H1 (cell line): ENCODE measurements around the gene ABCA2. TPM values are rescaled to one million over a fixed set of nuclear protein-coding genes. Genes with fewer than 3 reads are reported as not detected.

Experiments used
- CTCF ChIA-PET: fragments of 300-600 bp; sonication (Branson Sonifier 250); formaldehyde crosslinking; loops from one replicate; lab custom pipeline; 2021; ENCODE audit not compliant: partially characterized antibody; lab: Charles Lee
- POLR2A ChIA-PET: fragments of 300-600 bp; sonication (Branson Sonifier 250); formaldehyde crosslinking; loops from one replicate; lab custom pipeline; 2021; ENCODE audit warnings: inconsistent platforms; ENCODE audit not compliant: partially characterized antibody; lab: Charles Lee
- DNase-seq, 2 experiments: peaks; one replicate each; pipeline versions ENCODE4 v3.0.0 to v3.0.0-alpha.2; 2010 to 2022; ENCODE audit warnings: low spot score in 2 of 2, low read depth in 1 of 2, mixed read lengths in 1 of 2
- FAIRE-seq: peaks from 2 replicates; lab custom pipeline; 2011; peaks lifted over from hg19 to GRCh38; lab: Jason Lieb, UNC
- H2AFZ ChIP-seq: 2 replicates; pipeline ENCODE4 v1.8.1; 2012; ENCODE audit warnings: low read length, inconsistent platforms
- H2AK5ac ChIP-seq: 2 replicates; pipeline ENCODE4 v1.6.1; 2013; ENCODE audit warnings: low read depth, low read length
- H2BK120ac ChIP-seq: replicated peaks from 2 replicates; pipeline ENCODE3; 2013; ENCODE audit warnings: low read depth, low read length, inconsistent platforms
- H2BK12ac ChIP-seq: 2 replicates; pipeline ENCODE4 v1.6.1; 2013; ENCODE audit warnings: low read depth, low read length
- H2BK15ac ChIP-seq: 2 replicates; pipeline ENCODE4 v1.6.1; 2013; ENCODE audit warnings: low read length
- H2BK20ac ChIP-seq: 2 replicates; pipeline ENCODE4 v1.6.1; 2013; ENCODE audit warnings: low read length
- H2BK5ac ChIP-seq: 2 replicates; pipeline ENCODE4 v1.6.1; 2013; ENCODE audit warnings: low read depth, low read length
- H3K14ac ChIP-seq: 2 replicates; pipeline ENCODE4 v1.6.1; 2013; ENCODE audit warnings: inconsistent platforms; ENCODE audit not compliant: insufficient read length
- H3K18ac ChIP-seq: 2 replicates; pipeline ENCODE4 v1.6.1; 2013; ENCODE audit warnings: low read length; ENCODE audit errors: extremely low read depth
- H3K23ac ChIP-seq: 2 replicates; pipeline ENCODE4 v1.6.1; 2013; ENCODE audit warnings: inconsistent platforms; ENCODE audit not compliant: insufficient read length
- H3K23me2 ChIP-seq: 2 replicates; pipeline ENCODE4 v1.6.1; 2013; ENCODE audit warnings: low read depth, low read length
- H3K27ac ChIP-seq: 2 replicates; pipeline ENCODE4 v1.6.1; 2011; ENCODE audit warnings: low read depth, low read length, inconsistent platforms
- H3K27me3 ChIP-seq, 4 experiments: replicated peaks in 1 of 4; 1 replicate in 1 of 4; 2 replicates in 3 of 4; pipeline versions ENCODE4 v1.6.1 to v1.8.1; 2011 to 2013; ENCODE audit warnings: low read length in 3 of 4, mild to moderate bottlenecking in 3 of 4, inconsistent platforms in 2 of 4, mixed read lengths in 2 of 4, moderate library complexity in 1 of 4; ENCODE audit not compliant: control insufficient read depth in 3 of 4, insufficient read depth in 3 of 4; ENCODE audit errors: extremely low read depth in 1 of 4
- H3K36me3 ChIP-seq, 4 experiments: 2 replicates each; pipeline versions ENCODE4 v1.6.1 to v1.8.1; 2011 to 2013; ENCODE audit warnings: mild to moderate bottlenecking in 4 of 4, low read length in 3 of 4, moderate library complexity in 2 of 4, control low read depth in 1 of 4, inconsistent platforms in 1 of 4; ENCODE audit not compliant: insufficient read depth in 4 of 4, control insufficient read depth in 2 of 4
- H3K4ac ChIP-seq: replicated peaks from 2 replicates; pipeline ENCODE3; 2013; ENCODE audit warnings: low read length, low read depth, mixed read lengths, inconsistent platforms; ENCODE audit not compliant: insufficient read length
- H3K4me1 ChIP-seq, 4 experiments: replicated peaks in 1 of 4; 1 replicate in 1 of 4; 2 replicates in 3 of 4; pipeline versions ENCODE4 v1.6.1 to v1.8.1; 2011 to 2013; ENCODE audit warnings: low read length in 3 of 4, inconsistent platforms in 2 of 4, mixed read lengths in 1 of 4; ENCODE audit not compliant: insufficient read depth in 4 of 4, control insufficient read depth in 3 of 4
- H3K4me2 ChIP-seq, 2 experiments: 2 replicates each; pipeline versions ENCODE4 v1.6.1 to v1.8.1; 2011 to 2013; ENCODE audit warnings: low read depth in 2 of 2, low read length in 2 of 2, control low read depth in 1 of 2, inconsistent platforms in 1 of 2, mild to moderate bottlenecking in 1 of 2; ENCODE audit not compliant: insufficient read depth in 1 of 2
- H3K4me3 ChIP-seq, 4 experiments: fragments of 200-600, 300-600 bp in 1 of 4; sonication (generic), shearing (Covaris generic), sonication (Bioruptor Twin) in 1 of 4; 2 replicates each; pipeline versions ENCODE4 v1.5.1 to v1.8.1; 2011 to 2016; ENCODE audit warnings: low read length in 4 of 4, low read depth in 3 of 4, control low read depth in 2 of 4, inconsistent platforms in 2 of 4, mild to moderate bottlenecking in 2 of 4, mixed read lengths in 1 of 4, moderate library complexity in 1 of 4; ENCODE audit not compliant: insufficient read depth in 2 of 4; ENCODE audit errors: extremely low read depth in 1 of 4
- H3K56ac ChIP-seq: replicated peaks from 2 replicates; pipeline ENCODE3; 2013; ENCODE audit warnings: low read depth, mild to moderate bottlenecking, mixed read lengths, low read length, inconsistent platforms; ENCODE audit not compliant: insufficient read length
- H3K79me1 ChIP-seq: 2 replicates; pipeline ENCODE4 v1.6.1; 2013; ENCODE audit warnings: low read depth, low read length, control low read depth
- H3K79me2 ChIP-seq, 2 experiments: 2 replicates each; pipeline versions ENCODE4 v1.6.1 to v1.8.1; 2012 to 2013; ENCODE audit warnings: low read length in 2 of 2, mild to moderate bottlenecking in 2 of 2, inconsistent platforms in 1 of 2; ENCODE audit not compliant: insufficient read depth in 2 of 2, control insufficient read depth in 1 of 2
- H3K9ac ChIP-seq, 4 experiments: replicated peaks in 1 of 4; 1 replicate in 1 of 4; 2 replicates in 3 of 4; pipeline versions ENCODE4 v1.6.1 to v1.8.1; 2011 to 2013; ENCODE audit warnings: low read depth in 3 of 4, low read length in 3 of 4, control low read depth in 2 of 4, mild to moderate bottlenecking in 2 of 4, moderate library complexity in 2 of 4, inconsistent platforms in 1 of 4; ENCODE audit errors: extremely low read depth in 1 of 4
- H3K9me3 ChIP-seq, 2 experiments: 2 replicates each; pipeline versions ENCODE4 v1.6.1 to v1.8.1; 2012 to 2013; ENCODE audit warnings: mild to moderate bottlenecking in 2 of 2, moderate library complexity in 2 of 2, control low read depth in 1 of 2, inconsistent platforms in 1 of 2, low read depth in 1 of 2, low read length in 1 of 2, mixed read lengths in 1 of 2; ENCODE audit not compliant: insufficient read depth in 2 of 2
- H4K20me1 ChIP-seq, 2 experiments: replicated peaks in 1 of 2; 2 replicates each; pipeline versions ENCODE3 to v1.8.1; 2011 to 2013; ENCODE audit warnings: inconsistent platforms in 2 of 2, low read length in 2 of 2, mild to moderate bottlenecking in 1 of 2; ENCODE audit not compliant: insufficient read depth in 2 of 2, control insufficient read depth in 1 of 2
- H4K5ac ChIP-seq: 2 replicates; pipeline ENCODE4 v1.6.1; 2013; ENCODE audit warnings: low read length, low read depth, mixed read lengths, inconsistent platforms; ENCODE audit not compliant: insufficient read length
- H4K8ac ChIP-seq: 2 replicates; pipeline ENCODE4 v1.8.0; 2013; ENCODE audit warnings: mild to moderate bottlenecking, moderate library complexity, low read length, inconsistent platforms; ENCODE audit not compliant: insufficient read depth; ENCODE audit errors: extremely low read depth
- H4K91ac ChIP-seq: replicated peaks from 2 replicates; pipeline ENCODE3; 2013; ENCODE audit warnings: low read length, mixed read lengths, inconsistent platforms; ENCODE audit not compliant: insufficient read length
- CBX8 ChIP-seq: fragments of 300-800, 300-1000 bp; sonication (generic); IDR thresholded peaks from 2 replicates; pipeline ENCODE4 v1.7.1; 2016; ENCODE audit warnings: low read depth, low read length, borderline replicate concordance
- CTBP2 ChIP-seq: IDR thresholded peaks from 2 replicates; pipeline ENCODE4 v1.7.0; 2011; ENCODE audit warnings: borderline replicate concordance, mild to moderate bottlenecking, moderate library complexity, mixed read lengths, low read length; ENCODE audit not compliant: insufficient read depth, insufficient read length
- EGR1 ChIP-seq: IDR thresholded peaks from 2 replicates; pipeline ENCODE4 v1.6.1; 2011; ENCODE audit warnings: low read depth, low read length, borderline replicate concordance
- EZH2 ChIP-seq: fragments of 200-600 bp; sonication (generic); IDR thresholded peaks from 2 replicates; pipeline ENCODE4 v1.7.1; 2012; ENCODE audit warnings: low read depth, mild to moderate bottlenecking, moderate library complexity, low read length, inconsistent platforms; ENCODE audit not compliant: severe bottlenecking
- KDM1A ChIP-seq: fragments of 200-600, 300-600 bp; sonication (generic); IDR thresholded peaks from 2 replicates; pipeline ENCODE4 v1.7.1; 2016; ENCODE audit warnings: mild to moderate bottlenecking, low read length, borderline replicate concordance
- POLR2A ChIP-seq, 2 experiments: IDR thresholded peaks; 1 replicate in 1 of 2; 2 replicates in 1 of 2; pipeline ENCODE4 v1.6.1; 2011; ENCODE audit warnings: low read depth in 2 of 2, low read length in 2 of 2, mild to moderate bottlenecking in 2 of 2; ENCODE audit errors: control extremely low read depth in 1 of 2
- POLR2AphosphoS5 ChIP-seq: IDR thresholded peaks from 2 replicates; pipeline ENCODE4 v1.6.1; 2011; ENCODE audit warnings: low read depth, low read length
- RFX5 ChIP-seq: IDR thresholded peaks from 2 replicates; pipeline ENCODE4 v1.6.1; 2011; ENCODE audit warnings: low read depth, low read length, improper control_type of control experiment, borderline replicate concordance
- RXRA ChIP-seq: IDR thresholded peaks from 2 replicates; pipeline ENCODE4 v1.6.1; 2011; ENCODE audit warnings: low read depth, mild to moderate bottlenecking, low read length, moderate library complexity; ENCODE audit not compliant: insufficient read depth
- SAP30 ChIP-seq: fragments of 300-600 bp; sonication (generic); IDR thresholded peaks from 2 replicates; pipeline ENCODE4 v1.7.1; 2012; ENCODE audit warnings: low read length, moderate library complexity, mild to moderate bottlenecking, inconsistent platforms; ENCODE audit not compliant: insufficient read depth, insufficient replicate concordance
- SIRT6 ChIP-seq: IDR thresholded peaks from one replicate; pipeline ENCODE4 v1.7.1; 2012; ENCODE audit warnings: low read length, inconsistent platforms
- SIX5 ChIP-seq: IDR thresholded peaks from 2 replicates; pipeline ENCODE4 v1.6.1; 2011; ENCODE audit warnings: mild to moderate bottlenecking, low read depth, low read length
- YY1 ChIP-seq: IDR thresholded peaks from 2 replicates; pipeline ENCODE4 v1.6.1; 2011; ENCODE audit warnings: low read depth, mild to moderate bottlenecking, low read length
- WGBS, 2 experiments: shearing (Covaris generic) in 1 of 2; methylation state at CpG; one replicate each; pipeline versions ENCODE4 v1.1.6 to v1.1.7; 2013 to 2015; ENCODE audit warnings: low lambda C conversion rate in 2 of 2, mixed read lengths in 2 of 2, inconsistent platforms in 1 of 2, low coverage in 1 of 2, missing lambda C conversion rate in 1 of 2; ENCODE audit not compliant: insufficient replicate concordance in 2 of 2, insufficient coverage in 1 of 2, insufficient read length in 1 of 2; ENCODE audit errors: extremely low coverage in 1 of 2, missing lambda C conversion rate in 1 of 2; 5-methylcytosine and 5-hydroxymethylcytosine counted together
- polyA plus RNA-seq, 7 experiments: library from polyadenylated mRNA; depleted of rRNA in 3 of 7; stranded (reverse) in 5 of 7; unstranded in 2 of 7; fragments of >200 nt in 5 of 7; fragments of 200-250 nt in 2 of 7; gene quantifications; 1 replicate in 5 of 7; 2 replicates in 1 of 7; 4 replicates in 1 of 7; pipeline versions ENCODE4 v1.2.1 to v1.2.3, GENCODE V29; 2011 to 2013; ENCODE audit warnings: missing spikeins in 2 of 7, mixed read lengths in 2 of 7
- total RNA-seq: library from RNA; stranded (reverse); fragmentation: NEBNext Ultra II Directional; extraction: Animal tissue kit (Norgen Biotek cat#: 25700); gene quantifications from 2 replicates; pipeline ENCODE4 v1.2.1, GENCODE V29; 2021

Gene ABCA2
- total and polyA plus RNA-seq, 2 of the 8 experiments (the other 6 are each of a cell fraction or from before 2014, with no cell fraction given) = 12.5 to 14.3 TPM

- no peaks in the 10 kb centered on the region for H3K79me2 ChIP-seq
- no peaks in the 10 kb centered on the region for H3K27me3 ChIP-seq
- no peak overlapping the region for H3K23ac ChIP-seq
- TF ChIP-seq CTBP2 (no peak), SAP30 (no peak), POLR2AphosphoS5 (no peak), RXRA (no peak), SIRT6 (no peak), EZH2 (no peak), RFX5 (no peak), CBX8 (no peak), KDM1A (no peak), YY1 (no peak), EGR1 (no peak), SIX5 (no peak), POLR2A (IDR thresholded peaks at IDR 0.05; ENCODE audit: control extremely low read depth in 1 of 2, low read depth in 2 of 2, low read length in 2 of 2) (no peak)
- no peak overlapping the region for H3K18ac ChIP-seq
- H2BK5ac ChIP-seq = no peak overlapping the region
- no peaks in the 10 kb centered on the region for H3K36me3 ChIP-seq
- H3K4me1 ChIP-seq = peaks cover 0 to 5% (median 3%) of the 10 kb centered on the region in 4 experiments; a peak in 5 of 7 replicates
- no peak overlapping the region; the same call in 1 of the 2 replicates for H2BK20ac ChIP-seq
- peaks cover 0 to 4% of the 10 kb centered on the region in 2 experiments for H4K20me1 ChIP-seq
- H3K4me3 ChIP-seq = no peak overlapping the region
- no peak overlapping the region for H2AFZ ChIP-seq
- no peaks in the 10 kb centered on the region; the same call in 1 of the 2 replicates for H3K79me1 ChIP-seq
- no peak overlapping the region for H4K91ac ChIP-seq
- FAIRE-seq (no peak), DNase-seq (no peak)
- no peak overlapping the region for H3K27ac ChIP-seq
- H2AK5ac ChIP-seq = no peak overlapping the region
- no peak overlapping the region for H3K14ac ChIP-seq
- H3K9me3 ChIP-seq = no peaks in the 10 kb centered on the region
- no peak overlapping the region for H3K4me2 ChIP-seq
- peaks cover 12% of the 10 kb centered on the region; the same call in 1 of the 2 replicates for H3K23me2 ChIP-seq
- H4K8ac ChIP-seq = peak overlapping the region; percentile 89
- no peak overlapping the region for H2BK15ac ChIP-seq
- peak overlapping the region; percentile 60; the same call in 1 of the 2 replicates for H2BK12ac ChIP-seq
- H4K5ac ChIP-seq = no peak overlapping the region
- ChIA-PET POLR2A (interaction anchor here (1.5 kb wide), 1 partner anchor 23 kb away, joined by 3 read pairs; no protein-coding TSS in a partner anchor), CTCF (interaction anchor here (1.3 to 5.6 kb wide), 3 partner anchors 13 to 74 kb away, joined by 6 to 32 read pairs (median 31); partner anchors contain the start of gene PTGDS)
- no peak overlapping the region for H3K9ac ChIP-seq
- no peak overlapping the region for H3K4ac ChIP-seq
- no peak overlapping the region for H2BK120ac ChIP-seq
- WGBS, 2 experiments = 93% methylated on average over 14 of the region's 15 CpGs; no CpG with 5 or more reads in 1 of the 2 experiments
- H3K56ac ChIP-seq = no peak overlapping the region
These were observed 67.1 kb downstream of the ABCA2 start for GRCh38 chr9:136960938-136961275.
